ENCODE data around the gene THBS2.

THBS2 gene

DNA sequence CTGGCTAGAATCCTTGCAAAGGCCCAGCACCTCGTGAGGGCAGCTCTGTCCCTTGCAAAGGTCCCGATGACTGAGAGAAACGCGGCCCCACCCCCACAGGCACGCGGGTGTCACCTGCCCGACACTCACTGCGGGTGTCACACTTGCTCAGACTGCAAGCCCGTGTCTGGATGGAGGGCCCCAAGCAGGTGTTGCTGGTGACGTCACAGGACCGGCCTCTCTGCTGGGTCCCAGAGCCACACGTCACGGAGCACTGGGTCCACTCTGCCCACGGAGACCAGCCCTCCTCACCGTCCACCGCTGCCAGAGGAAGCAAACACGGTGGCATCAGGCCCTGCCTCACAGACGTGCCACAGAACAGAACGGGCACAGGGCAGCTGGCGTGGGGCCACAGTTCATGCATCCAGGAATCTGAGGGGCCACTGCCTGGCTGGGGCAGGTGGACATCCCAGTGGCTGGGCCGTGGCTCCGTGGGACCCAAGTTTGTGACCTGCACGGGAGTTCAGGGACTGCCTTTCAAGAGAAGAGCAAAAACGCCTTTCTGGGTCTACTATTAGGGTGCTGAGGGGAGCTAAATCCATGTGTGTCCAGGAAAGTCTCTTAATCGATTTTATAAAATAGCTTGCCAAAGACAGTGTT is 16.0 kb downstream of the THBS2 start:
- Histone ChIP-seq H3F3A (ENCODE audit: insufficient read depth, low read length) (no peaks in the 10 kb centered on the region), H3K79me2 (ENCODE audit: insufficient read depth, low read length) (no peaks in the 10 kb centered on the region), H3K9me2 (ENCODE audit: low read depth, low read length) (no peaks in the 10 kb centered on the region), H2AFZ (ENCODE audit: low read length) (no peak overlapping the region), H3K27ac (ENCODE audit: low read depth, low read length, poor library complexity, severe bottlenecking) (no peak overlapping the region), H3K9me3 (ENCODE audit: low read length) (no peaks in the 10 kb centered on the region), H4K20me1 (ENCODE audit: insufficient read depth, low read length) (no peaks in the 10 kb centered on the region), H3K9ac (ENCODE audit: low read length) (no peak overlapping the region), H3K27me3 (ENCODE audit: insufficient read depth, low read length) (no peaks in the 10 kb centered on the region), H3K4me3 (ENCODE audit: low read depth, low read length, poor library complexity, severe bottlenecking) (no peak overlapping the region), H3K36me3 (ENCODE audit: insufficient read depth, low read length) (no peaks in the 10 kb centered on the region), H3K4me1 (ENCODE audit: insufficient read depth, low read length, severe bottlenecking) (no peaks in the 10 kb centered on the region), H3K4me2 (ENCODE audit: low read length) (no peak overlapping the region)
- TF ChIP-seq, protein P1, sequence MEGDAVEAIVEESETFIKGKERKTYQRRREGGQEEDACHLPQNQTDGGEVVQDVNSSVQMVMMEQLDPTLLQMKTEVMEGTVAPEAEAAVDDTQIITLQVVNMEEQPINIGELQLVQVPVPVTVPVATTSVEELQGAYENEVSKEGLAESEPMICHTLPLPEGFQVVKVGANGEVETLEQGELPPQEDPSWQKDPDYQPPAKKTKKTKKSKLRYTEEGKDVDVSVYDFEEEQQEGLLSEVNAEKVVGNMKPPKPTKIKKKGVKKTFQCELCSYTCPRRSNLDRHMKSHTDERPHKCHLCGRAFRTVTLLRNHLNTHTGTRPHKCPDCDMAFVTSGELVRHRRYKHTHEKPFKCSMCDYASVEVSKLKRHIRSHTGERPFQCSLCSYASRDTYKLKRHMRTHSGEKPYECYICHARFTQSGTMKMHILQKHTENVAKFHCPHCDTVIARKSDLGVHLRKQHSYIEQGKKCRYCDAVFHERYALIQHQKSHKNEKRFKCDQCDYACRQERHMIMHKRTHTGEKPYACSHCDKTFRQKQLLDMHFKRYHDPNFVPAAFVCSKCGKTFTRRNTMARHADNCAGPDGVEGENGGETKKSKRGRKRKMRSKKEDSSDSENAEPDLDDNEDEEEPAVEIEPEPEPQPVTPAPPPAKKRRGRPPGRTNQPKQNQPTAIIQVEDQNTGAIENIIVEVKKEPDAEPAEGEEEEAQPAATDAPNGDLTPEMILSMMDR (IDR thresholded peaks at IDR 0.05; ENCODE audit: low read length): no peak
- no peak for TF ChIP-seq EZH2 (IDR thresholded peaks at IDR 0.05; ENCODE audit: borderline replicate concordance, low read length)

DNA sequence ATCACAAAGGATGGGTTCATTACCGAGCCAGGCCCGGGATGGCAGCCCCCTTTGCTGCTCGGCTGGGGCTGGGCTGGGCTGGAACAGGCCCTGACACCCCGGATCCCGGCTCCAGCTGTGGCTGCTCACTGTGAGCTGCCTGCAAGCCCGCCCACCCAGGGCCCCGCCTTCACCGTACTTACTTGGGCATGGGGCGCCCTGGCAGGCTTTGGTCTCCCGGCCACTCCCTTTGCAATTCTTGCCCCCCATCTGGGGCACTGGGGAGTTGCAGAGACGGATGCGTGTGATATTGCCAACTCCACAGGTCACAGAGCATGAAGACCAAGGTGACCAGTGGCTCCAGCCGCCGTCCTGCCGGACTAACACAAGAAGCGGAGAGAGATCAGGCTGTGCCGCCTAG is 16.7 kb downstream of the THBS2 start:
- no peak overlapping the region for H3K27ac ChIP-seq (ENCODE audit: low read depth, low read length, poor library complexity, severe bottlenecking)
- no peaks in the 10 kb centered on the region for H3K27me3 ChIP-seq (ENCODE audit: insufficient read depth, low read length)
- TF ChIP-seq EZH2 (IDR thresholded peaks at IDR 0.05; ENCODE audit: borderline replicate concordance, low read length): no peak
- TF ChIP-seq, protein P1 (IDR thresholded peaks at IDR 0.05; ENCODE audit: low read length): no peak

DNA sequence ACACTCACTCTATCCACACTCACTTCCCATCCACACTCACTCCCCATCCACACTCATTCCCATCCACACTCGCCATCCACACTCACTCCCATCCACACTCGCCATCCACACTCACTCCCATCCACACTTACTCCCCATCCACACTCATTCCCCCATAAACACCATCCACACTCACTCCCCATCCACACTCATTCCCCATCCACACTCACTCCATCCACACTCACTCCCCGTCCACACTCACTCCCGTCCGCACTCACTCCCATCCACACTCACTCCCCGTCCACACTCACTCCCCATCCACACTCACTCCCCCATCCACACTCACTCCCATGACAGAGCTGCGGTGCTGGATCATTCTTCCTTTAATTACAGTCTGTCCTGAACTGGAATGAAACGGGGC is 17.1 kb downstream of the THBS2 start:
- H2AFZ ChIP-seq (ENCODE audit: low read length): no peak overlapping the region
- no peak for TF ChIP-seq EZH2 (IDR thresholded peaks at IDR 0.05; ENCODE audit: borderline replicate concordance, low read length)
- TF ChIP-seq, protein P1 (IDR thresholded peaks at IDR 0.05; ENCODE audit: low read length): no peak

More for the DNA sequence above, 16.7 kb downstream of the THBS2 start:
- H4K20me1 ChIP-seq (ENCODE audit: insufficient read depth, low read length): no peaks in the 10 kb centered on the region
- H3K4me3 ChIP-seq (ENCODE audit: low read depth, low read length, poor library complexity, severe bottlenecking): no peak overlapping the region
- H3K4me1 ChIP-seq (ENCODE audit: insufficient read depth, low read length, severe bottlenecking): no peaks in the 10 kb centered on the region
- H3K79me2 ChIP-seq (ENCODE audit: insufficient read depth, low read length): no peaks in the 10 kb centered on the region
- H3K9ac ChIP-seq (ENCODE audit: low read length): no peak overlapping the region
- H3K36me3 ChIP-seq (ENCODE audit: insufficient read depth, low read length): no peaks in the 10 kb centered on the region
- no peaks in the 10 kb centered on the region for H3K9me3 ChIP-seq (ENCODE audit: low read length)
- H3F3A ChIP-seq (ENCODE audit: insufficient read depth, low read length): no peaks in the 10 kb centered on the region
- no peak overlapping the region for H3K4me2 ChIP-seq (ENCODE audit: low read length)
- no peaks in the 10 kb centered on the region for H3K9me2 ChIP-seq (ENCODE audit: low read depth, low read length)
- no peak overlapping the region for H2AFZ ChIP-seq (ENCODE audit: low read length)

More for the DNA sequence above, 17.1 kb downstream of the THBS2 start:
- Histone ChIP-seq H3K4me1 (ENCODE audit: insufficient read depth, low read length, severe bottlenecking) (no peaks in the 10 kb centered on the region), H3F3A (ENCODE audit: insufficient read depth, low read length) (no peaks in the 10 kb centered on the region), H3K9me3 (ENCODE audit: low read length) (no peaks in the 10 kb centered on the region), H4K20me1 (ENCODE audit: insufficient read depth, low read length) (no peaks in the 10 kb centered on the region), H3K36me3 (ENCODE audit: insufficient read depth, low read length) (no peaks in the 10 kb centered on the region), H3K79me2 (ENCODE audit: insufficient read depth, low read length) (no peaks in the 10 kb centered on the region), H3K4me2 (ENCODE audit: low read length) (no peak overlapping the region), H3K9ac (ENCODE audit: low read length) (no peak overlapping the region), H3K4me3 (ENCODE audit: low read depth, low read length, poor library complexity, severe bottlenecking) (no peak overlapping the region), H3K9me2 (ENCODE audit: low read depth, low read length) (no peaks in the 10 kb centered on the region), H3K27me3 (ENCODE audit: insufficient read depth, low read length) (no peaks in the 10 kb centered on the region), H3K27ac (ENCODE audit: low read depth, low read length, poor library complexity, severe bottlenecking) (no peak overlapping the region)

Data from OCI-LY1 (cell line).